ENCODE data around the gene S100P. TPM values are rescaled to one million over a fixed set of nuclear protein-coding genes. Genes with fewer than 3 reads are reported as not detected.
"Not testable (repeated sequence)": the region's sequence is repeated elsewhere in the genome, so short reads cannot be mapped to it uniquely, and the experiment has no call there.

Gene S100P
- total RNA-seq, 1 donor: 0.31 TPM

GRCh38 chr4:6721121-6721520, 27.4 kb downstream of the S100P start:
- Histone ChIP-seq H3K9me3 (ENCODE audit: low read depth, low read length) (no peaks in the 10 kb centered on the region), H3K27me3 (ENCODE audit: insufficient read depth, low read length) (no peaks in the 10 kb centered on the region), H3K4me3 (ENCODE audit: low read length) (no peak overlapping the region), H3K4me1 (ENCODE audit: insufficient read depth, low read length) (peaks cover 21% of the 10 kb centered on the region)

GRCh38 chr4:6722891-6723290, 29.2 kb downstream of the S100P start:
- Histone ChIP-seq H3K27me3 (ENCODE audit: insufficient read depth, low read length) (no peaks in the 10 kb centered on the region), H3K4me3 (ENCODE audit: low read length) (no peak overlapping the region), H3K4me1 (ENCODE audit: insufficient read depth, low read length) (peaks cover 8% of the 10 kb centered on the region), H3K9me3 (ENCODE audit: low read depth, low read length) (no peaks in the 10 kb centered on the region)

GRCh38 chr4:6723851-6724250, 30.2 kb downstream of the S100P start:
- no peak overlapping the region for H3K4me3 ChIP-seq (ENCODE audit: low read length)
- peaks cover 7% of the 10 kb centered on the region for H3K4me1 ChIP-seq (ENCODE audit: insufficient read depth, low read length)
- no peaks in the 10 kb centered on the region for H3K9me3 ChIP-seq (ENCODE audit: low read depth, low read length)

GRCh38 chr4:6724421-6725111, 30.9 kb downstream of the S100P start:
- Histone ChIP-seq H3K27me3 (ENCODE audit: insufficient read depth, low read length) (no peaks in the 10 kb centered on the region), H3K4me3 (ENCODE audit: low read length) (no peak overlapping the region), H3K4me1 (ENCODE audit: insufficient read depth, low read length) (peaks cover 7% of the 10 kb centered on the region), H3K9me3 (ENCODE audit: low read depth, low read length) (no peaks in the 10 kb centered on the region)

More at GRCh38 chr4:6723851-6724250, 30.2 kb downstream of the S100P start:
- H3K27me3 ChIP-seq (ENCODE audit: insufficient read depth, low read length): no peaks in the 10 kb centered on the region

- not testable (repeated sequence) for H3K9me3 ChIP-seq (ENCODE audit: low read depth, low read length); H3K27me3 ChIP-seq (ENCODE audit: insufficient read depth, low read length); H3K4me1 ChIP-seq (ENCODE audit: insufficient read depth, low read length); H3K4me3 ChIP-seq (ENCODE audit: low read length)
Observed at GRCh38 chr4:6725427-6725961, 31.8 kb downstream of the S100P start.

GRCh38 chr4:6727081-6727942, 33.6 kb downstream of the S100P start:
- Histone ChIP-seq H3K27me3 (ENCODE audit: insufficient read depth, low read length) (no peaks in the 10 kb centered on the region), H3K4me1 (ENCODE audit: insufficient read depth, low read length) (no peaks in the 10 kb centered on the region), H3K4me3 (ENCODE audit: low read length) (no peak overlapping the region), H3K9me3 (ENCODE audit: low read depth, low read length) (no peaks in the 10 kb centered on the region)

- H3K4me1 ChIP-seq (ENCODE audit: insufficient read depth, low read length): no peaks in the 10 kb centered on the region
- no peaks in the 10 kb centered on the region for H3K9me3 ChIP-seq (ENCODE audit: low read depth, low read length)
- H3K4me3 ChIP-seq (ENCODE audit: low read length): no peak overlapping the region
- no peaks in the 10 kb centered on the region for H3K27me3 ChIP-seq (ENCODE audit: insufficient read depth, low read length)
Observed at GRCh38 chr4:6727943-6728250, 34.2 kb downstream of the S100P start.

GRCh38 chr4:6728320-6729029, 34.8 kb downstream of the S100P start:
- H3K27me3 ChIP-seq (ENCODE audit: insufficient read depth, low read length): no peaks in the 10 kb centered on the region
- H3K4me1 ChIP-seq (ENCODE audit: insufficient read depth, low read length): no peaks in the 10 kb centered on the region
- no peak overlapping the region for H3K4me3 ChIP-seq (ENCODE audit: low read length)
- no peaks in the 10 kb centered on the region for H3K9me3 ChIP-seq (ENCODE audit: low read depth, low read length)

GRCh38 chr4:6730603-6731317, 37.1 kb downstream of the S100P start:
- Histone ChIP-seq H3K4me3 (ENCODE audit: low read length) (no peak overlapping the region), H3K9me3 (ENCODE audit: low read depth, low read length) (no peaks in the 10 kb centered on the region)

GRCh38 chr4:6731318-6731675, 37.6 kb downstream of the S100P start:
- Histone ChIP-seq H3K9me3 (ENCODE audit: low read depth, low read length) (no peaks in the 10 kb centered on the region), H3K4me3 (ENCODE audit: low read length) (no peak overlapping the region), H3K4me1 (ENCODE audit: insufficient read depth, low read length) (no peaks in the 10 kb centered on the region), H3K27me3 (ENCODE audit: insufficient read depth, low read length) (no peaks in the 10 kb centered on the region)

More at GRCh38 chr4:6730603-6731317, 37.1 kb downstream of the S100P start:
- H3K4me1 ChIP-seq (ENCODE audit: insufficient read depth, low read length): no peaks in the 10 kb centered on the region
- H3K27me3 ChIP-seq (ENCODE audit: insufficient read depth, low read length): no peaks in the 10 kb centered on the region

- Histone ChIP-seq H3K4me3 (ENCODE audit: low read length) (no peak overlapping the region), H3K27me3 (ENCODE audit: insufficient read depth, low read length) (no peaks in the 10 kb centered on the region), H3K9me3 (ENCODE audit: low read depth, low read length) (no peaks in the 10 kb centered on the region), H3K4me1 (ENCODE audit: insufficient read depth, low read length) (no peaks in the 10 kb centered on the region)
Observed at GRCh38 chr4:6731780-6732179, 38.1 kb downstream of the S100P start.

- H3K9me3 ChIP-seq (ENCODE audit: low read depth, low read length): no peaks in the 10 kb centered on the region
- H3K27me3 ChIP-seq (ENCODE audit: insufficient read depth, low read length): no peaks in the 10 kb centered on the region
- no peak overlapping the region for H3K4me3 ChIP-seq (ENCODE audit: low read length)
- H3K4me1 ChIP-seq (ENCODE audit: insufficient read depth, low read length): no peaks in the 10 kb centered on the region
Observed at GRCh38 chr4:6732441-6733357, 39.0 kb downstream of the S100P start.

GRCh38 chr4:6733358-6734164, 39.9 kb downstream of the S100P start:
- no peaks in the 10 kb centered on the region for H3K4me1 ChIP-seq (ENCODE audit: insufficient read depth, low read length)

More at GRCh38 chr4:6733358-6734164, 39.9 kb downstream of the S100P start:
- Histone ChIP-seq H3K9me3 (ENCODE audit: low read depth, low read length) (no peaks in the 10 kb centered on the region), H3K27me3 (ENCODE audit: insufficient read depth, low read length) (no peaks in the 10 kb centered on the region), H3K4me3 (ENCODE audit: low read length) (no peak overlapping the region)
